HG03108 (cell line): Measurements from ENCODE around the gene WSCD1.

ENCODE experiments used
- ATAC-seq: cut with Tn5 transposase; IDR thresholded peaks from one replicate; pipeline ENCODE4 v1.9.1; 2021; ENCODE audit warnings: moderate library complexity; ENCODE audit not compliant: unreplicated experiment

The WSCD1 gene

DNA sequence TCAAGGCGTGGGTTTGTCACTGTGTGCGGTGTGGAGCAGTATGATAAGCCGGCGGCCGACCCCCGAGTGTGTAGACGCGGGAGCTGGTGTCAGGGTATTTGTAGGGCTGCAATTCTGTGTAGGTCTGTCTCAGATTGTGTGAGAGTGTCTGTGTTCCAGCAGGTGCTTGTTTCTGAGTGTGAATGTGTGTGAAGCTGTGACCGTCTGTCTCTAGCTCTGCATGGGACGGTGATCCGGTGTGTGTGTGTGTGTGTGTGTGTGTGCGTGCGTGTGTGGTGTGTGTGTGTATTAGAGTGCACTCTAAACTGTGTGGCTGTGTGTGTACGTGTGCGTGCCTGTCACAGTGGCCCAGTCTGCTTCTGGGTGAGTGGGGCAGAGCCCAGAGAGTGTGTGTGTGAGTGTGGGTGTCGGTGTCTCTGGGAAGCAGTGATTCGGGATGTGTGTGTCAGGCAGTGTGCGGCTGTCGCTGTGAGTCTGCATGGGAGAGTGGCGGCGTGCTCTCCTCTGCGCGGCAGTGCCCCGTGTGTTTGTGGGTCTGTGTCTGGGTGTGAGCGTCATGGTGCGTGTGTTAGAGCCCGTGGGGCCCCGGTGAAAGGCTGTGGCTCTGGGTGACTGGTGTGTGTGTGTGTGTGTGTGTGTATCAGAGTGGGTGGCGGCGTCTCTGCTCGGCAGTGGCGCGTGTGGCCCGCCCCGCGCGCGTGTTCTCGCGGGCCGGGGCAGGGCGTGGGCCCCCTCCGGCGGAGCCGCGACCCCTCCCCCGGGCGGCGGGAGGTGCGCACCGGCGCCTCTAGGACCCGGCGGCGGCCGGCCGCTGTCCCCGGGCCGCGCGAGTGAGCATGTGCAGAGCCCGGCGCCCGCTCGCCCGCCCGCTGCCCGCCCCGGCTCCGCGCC is at the start of gene WSCD1:
Gene WSCD1, plus strand, starts transcription at position 841 of the 891 bp plus-strand sequence. CDS start 10,280 bp downstream, outside the sequence.
- ATAC-seq: no peak

DNA sequence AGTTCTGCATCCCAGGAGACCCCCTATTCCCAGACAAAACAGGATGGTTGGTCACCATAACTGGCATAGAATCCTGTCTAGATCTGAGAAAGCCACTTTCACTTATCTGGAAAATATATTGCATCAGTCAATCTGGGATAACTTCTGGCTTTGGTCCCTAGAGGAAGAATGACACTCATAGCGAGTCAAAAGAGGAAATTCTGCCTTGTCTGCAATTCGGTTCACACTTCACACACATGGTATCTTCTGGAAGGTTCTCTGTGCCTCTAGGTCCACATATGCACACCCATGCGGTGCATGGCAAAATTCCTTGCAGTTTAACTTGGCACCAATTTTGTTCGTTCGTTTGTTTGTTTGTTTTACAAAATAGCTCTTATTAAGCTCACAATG is 49.2 kb upstream of the WSCD1 start:
- no peak for ATAC-seq

DNA sequence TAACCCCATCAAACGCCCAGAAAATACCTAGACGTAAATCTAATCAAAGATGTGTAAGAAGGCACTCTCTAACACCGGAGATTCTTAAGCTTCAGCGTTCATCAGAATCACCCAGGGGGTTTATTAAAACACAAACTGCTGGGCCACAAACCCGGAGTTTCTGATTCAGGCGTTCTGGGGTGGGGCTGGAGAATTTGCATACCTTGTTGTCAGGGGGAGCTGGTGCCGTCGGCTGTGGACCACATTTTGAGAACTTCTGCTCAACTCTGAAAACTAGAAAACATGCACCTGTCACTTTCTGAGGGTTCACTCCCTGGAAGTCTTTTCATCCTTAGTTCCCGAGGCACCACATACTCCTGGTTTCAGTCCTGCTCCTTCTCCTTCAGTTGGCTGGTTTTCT is 48.6 kb upstream of the WSCD1 start:
- no peak for ATAC-seq

DNA sequence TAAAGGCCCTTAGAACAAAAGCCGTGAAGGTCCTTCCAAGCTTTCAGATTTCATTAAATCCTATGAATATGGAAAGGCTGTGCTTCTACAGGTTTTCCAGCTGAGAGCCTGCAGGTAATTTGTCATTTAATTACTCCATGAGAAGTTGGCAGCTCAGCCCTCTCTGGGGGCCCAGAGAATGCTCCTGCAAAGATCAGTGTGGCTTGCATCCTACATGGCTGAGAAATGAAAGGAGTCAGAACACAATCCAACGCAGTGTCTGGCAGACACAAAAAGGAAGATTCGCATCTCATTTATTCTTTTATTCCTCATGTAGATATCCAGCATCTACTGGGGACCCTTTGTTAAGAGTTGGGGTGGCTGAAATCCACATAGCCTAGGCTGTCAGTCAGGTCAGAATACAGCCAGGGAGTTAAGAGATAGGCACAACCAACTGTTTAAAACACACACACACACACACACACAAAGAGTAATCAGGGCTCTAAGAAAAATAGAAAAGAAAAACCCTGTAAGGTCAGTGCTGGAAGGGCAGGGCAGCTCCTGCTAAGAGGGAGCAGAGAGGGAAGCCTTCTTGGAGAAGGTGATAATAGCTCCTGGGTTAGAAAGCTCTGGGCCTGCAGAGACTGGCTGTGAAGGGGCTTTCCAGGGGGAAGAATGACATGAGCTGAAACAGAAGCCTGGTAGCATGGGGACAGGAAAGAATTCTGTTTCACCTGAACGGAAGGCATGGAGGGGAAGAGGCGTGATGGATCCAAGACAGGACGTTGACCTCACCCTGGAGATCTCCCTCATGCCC is 46.9 kb upstream of the WSCD1 start:
- ATAC-seq: no peak

DNA sequence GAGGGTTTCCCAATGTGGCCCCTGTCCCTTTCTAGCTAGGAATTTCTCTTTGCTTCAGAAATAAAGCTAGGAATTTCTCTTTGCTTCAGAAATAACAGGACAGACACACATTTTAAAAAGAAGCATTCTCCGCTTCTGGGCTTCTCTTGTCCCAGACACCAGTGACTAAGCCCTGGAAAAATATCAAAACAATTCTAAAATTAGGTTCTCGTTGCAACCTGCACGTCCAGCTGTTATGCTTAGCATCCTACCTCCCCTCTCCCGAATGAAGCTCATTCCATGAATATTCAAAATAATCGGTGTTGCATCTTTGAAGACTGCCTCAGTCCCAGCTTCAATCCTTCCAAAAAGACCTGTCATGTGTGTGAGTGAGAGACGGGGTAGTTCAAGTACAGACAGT is 45.6 kb upstream of the WSCD1 start:
- no peak for ATAC-seq

DNA sequence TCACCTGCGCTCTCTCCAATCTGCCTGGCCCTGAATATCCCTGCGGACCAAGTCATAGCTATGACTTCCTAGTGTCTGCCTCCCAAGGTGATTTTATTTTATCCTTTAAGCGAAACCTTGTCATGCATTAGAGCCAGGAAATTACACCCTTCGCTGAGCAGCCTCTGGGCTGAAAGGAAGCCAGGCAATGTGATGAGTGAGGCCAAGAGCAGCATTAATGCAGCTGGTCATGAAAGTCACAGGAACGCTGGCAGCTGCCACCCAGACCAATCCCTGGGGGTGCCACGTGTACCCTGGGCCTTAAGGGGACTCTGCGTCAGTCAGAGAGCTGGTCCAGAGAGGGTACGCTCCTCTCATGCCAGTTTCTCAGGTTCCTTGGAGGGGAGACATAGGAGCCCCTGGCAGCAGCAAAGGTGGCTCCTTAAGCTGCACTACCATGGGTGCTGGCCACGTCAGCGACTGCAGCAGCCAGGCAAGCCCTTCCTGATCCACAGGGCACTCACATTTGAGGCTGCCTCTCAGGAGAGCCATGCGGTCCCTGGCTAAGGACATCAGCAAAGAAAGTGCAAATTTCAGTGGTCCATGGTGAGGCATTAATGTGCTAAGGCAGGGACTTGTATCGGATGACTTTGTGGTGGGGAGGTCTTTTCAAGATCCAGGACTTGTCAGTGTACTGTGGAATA is 42.7 kb upstream of the WSCD1 start:
- ATAC-seq: no peak

DNA sequence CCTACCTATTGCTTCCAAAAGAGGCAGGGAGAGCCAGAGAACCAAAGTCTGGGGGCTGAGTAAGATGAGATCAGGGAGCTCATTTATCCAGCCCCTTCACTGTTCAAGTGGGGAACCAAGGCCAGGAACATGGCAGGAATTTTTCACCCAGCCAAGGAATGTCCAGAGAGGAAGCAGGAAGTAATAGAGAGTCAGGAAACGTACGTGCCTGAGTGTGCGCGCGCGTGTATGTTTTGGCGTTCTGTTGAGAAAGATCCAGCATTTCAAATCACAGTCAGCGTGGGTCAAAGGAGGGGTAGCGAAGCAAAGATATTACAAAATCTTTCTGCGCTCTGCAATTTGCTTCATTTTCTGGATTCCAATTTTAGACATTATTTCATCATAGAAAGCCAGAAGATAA is 41.9 kb upstream of the WSCD1 start:
- ATAC-seq: no peak

DNA sequence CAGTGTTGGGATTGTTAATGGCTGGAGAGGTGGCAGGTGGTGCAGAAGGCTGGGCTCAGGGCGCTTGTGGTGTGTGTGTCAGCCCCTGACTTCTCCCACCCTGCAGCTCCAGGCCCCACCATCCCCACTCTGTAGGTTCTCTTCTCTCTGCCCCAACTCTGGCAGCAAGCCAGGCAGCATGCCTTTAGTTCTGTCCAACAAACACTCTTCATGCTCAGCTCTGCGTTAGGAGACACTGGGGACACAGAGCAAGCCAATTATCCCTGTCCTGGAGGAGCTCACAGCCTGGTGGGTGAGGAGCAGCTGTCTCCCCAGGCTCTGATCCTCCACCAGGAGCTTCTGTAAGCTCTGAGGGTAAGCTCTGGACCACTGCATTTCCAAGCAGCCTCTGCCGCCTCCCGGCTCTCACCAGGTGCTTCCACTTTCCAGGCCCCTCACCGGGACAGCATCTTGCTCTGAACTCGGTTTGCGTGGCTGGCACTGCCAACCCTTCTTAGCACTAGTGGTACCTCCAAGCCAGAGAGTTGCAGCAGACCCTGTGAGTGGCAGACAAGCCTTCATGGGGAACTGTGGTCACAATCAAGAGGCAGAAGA is 34.3 kb upstream of the WSCD1 start:
- no peak for ATAC-seq

DNA sequence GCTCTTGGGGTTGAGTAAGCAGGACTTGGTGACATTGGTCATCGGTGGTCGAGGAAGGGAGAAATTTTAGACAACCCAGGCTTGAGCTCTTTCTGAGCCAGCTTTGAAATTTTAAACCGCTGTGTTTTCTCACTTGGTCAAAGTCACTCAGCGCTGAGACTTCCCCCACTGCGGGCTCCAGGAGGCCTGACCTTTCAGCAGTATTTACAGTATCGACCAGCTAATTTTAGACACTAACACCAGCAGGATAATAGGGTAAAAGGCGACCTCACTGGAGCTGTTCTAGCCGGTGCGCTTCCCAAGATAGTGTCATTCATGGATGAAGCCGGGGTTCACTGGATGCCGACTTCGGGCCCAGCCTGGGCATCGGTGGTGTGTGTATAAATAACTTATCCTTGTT is 29.7 kb upstream of the WSCD1 start:
- ATAC-seq: no peak

DNA sequence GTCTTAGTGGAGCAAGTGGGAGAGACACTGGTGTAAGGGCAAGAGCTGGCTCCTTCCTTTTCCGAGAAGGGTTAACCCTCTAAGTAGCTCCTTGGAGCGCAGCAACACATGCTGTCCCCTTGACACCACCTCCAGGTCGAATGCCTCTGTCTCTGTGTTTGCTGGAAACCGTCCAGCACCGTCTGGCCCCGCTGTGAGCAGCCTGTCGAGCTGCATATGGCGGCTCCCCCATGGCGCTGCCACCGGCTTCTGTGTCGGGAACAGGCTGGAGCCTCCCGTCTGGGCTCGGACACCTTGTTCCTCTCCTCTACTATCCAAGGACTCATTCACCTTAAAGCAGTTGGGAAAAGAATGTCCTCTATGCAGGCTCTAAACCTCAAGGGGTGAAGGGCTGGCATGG is 28.9 kb upstream of the WSCD1 start:
- ATAC-seq: no peak

DNA sequence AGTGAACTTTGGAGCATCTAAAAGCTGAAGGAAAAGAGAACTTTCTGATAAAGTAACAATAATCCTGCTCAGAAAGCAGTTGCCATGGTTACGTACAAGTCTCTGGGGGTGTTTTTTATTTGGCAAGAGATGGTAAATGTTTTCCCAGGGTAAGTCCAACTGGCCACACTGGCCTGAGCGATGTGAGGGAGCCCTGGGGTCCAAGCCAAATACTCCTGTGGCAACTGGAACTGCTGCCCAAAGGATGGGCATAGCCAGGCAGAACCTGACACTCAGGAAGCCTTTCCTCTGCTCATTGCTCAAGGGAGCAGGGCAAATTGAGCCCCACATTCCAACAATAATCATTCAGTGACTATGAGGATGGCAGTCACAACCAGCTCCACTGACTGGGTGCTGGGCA is 26.8 kb upstream of the WSCD1 start:
- no peak for ATAC-seq

DNA sequence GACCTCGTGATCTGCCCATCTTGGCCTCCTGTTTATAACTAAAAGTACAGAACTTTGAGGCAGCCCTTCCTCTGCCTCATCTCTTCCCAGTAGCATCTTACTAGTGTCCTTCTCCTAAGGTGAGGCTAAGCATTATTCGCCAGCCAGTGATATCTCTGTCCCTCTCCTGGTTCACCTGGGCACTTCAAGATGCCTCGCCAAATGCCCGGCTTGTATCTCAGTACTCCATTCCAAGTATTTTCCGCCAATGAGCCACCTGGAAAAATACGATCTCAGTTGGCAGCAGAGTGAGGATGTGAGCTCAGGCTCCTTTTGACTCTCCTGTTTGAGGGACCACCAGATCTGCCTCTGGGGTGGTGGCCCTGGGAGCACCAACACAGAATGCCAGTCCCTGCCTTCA is 25.9 kb upstream of the WSCD1 start:
- no peak for ATAC-seq

DNA sequence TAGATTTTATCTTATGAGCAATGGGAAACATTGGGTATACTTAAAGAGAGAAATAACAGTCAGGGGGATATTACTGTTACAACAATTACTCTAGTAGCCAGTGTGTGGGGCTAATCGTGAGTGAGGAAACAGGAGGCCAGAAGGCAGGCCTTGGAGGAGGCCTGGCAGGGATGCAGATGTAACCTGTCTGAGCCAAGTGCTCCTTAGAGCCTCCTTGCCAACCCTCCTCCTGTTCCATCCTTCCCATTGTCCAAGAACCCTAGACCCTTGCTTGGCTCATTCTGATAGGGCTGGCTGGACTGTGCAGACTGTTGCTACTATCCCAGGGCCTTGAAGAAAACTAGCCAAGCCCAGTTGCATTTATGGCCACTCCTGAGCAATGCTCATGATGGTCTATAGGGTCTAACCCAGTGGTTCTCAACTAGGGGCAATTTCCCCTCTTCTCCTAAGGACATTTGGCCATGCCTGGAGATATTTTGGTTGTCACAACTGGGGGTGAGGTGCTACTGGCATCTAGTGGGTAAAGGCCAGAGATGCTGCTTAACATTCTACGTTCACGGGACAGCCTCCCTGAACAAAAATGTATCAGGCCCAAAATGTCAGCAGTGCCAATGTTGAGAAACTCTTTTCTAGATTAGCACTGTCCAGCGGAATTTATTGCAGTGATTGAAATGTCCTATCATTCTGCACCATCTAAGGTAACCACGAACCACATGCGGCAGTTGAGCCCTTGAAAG is 24.4 kb upstream of the WSCD1 start:
- ATAC-seq: no peak

DNA sequence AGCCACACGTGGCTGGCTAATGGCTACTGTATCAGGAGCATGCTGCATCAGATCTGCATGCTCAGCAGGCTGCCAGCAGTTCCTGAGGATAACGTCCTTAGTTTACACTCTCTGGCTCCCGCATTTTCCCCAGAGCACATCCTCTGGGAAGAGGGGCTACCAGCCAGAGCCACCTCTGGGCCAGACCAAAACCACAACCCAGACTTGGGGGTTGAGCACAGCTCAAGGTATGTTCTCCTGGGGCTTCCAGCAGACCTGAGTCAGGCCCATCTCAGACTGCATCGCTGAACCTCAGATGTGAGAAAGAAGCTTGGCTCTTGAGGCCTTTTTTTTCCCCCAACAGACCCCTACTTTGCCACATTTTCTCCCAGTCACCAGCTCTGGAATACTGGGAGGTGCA is 23.7 kb upstream of the WSCD1 start:
- no peak for ATAC-seq

DNA sequence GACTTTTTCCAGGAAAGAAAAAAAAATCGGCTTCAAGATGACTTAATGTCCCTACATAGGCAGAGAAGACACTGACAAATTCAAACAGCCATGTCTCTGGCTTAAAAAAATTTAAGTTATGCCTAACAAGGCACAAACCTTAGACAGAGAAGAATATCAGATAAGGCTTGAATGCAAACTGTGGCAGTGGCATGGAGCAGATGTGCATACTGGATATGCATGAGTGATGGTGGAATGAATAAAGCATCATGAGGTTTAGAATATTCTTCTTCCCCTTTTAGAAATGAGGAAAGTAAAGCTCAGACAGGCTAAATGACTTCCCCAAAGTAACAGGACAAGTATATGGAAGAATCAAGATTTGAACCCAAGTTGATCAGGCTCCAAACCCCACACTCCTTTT is 23.2 kb upstream of the WSCD1 start:
- no peak for ATAC-seq

DNA sequence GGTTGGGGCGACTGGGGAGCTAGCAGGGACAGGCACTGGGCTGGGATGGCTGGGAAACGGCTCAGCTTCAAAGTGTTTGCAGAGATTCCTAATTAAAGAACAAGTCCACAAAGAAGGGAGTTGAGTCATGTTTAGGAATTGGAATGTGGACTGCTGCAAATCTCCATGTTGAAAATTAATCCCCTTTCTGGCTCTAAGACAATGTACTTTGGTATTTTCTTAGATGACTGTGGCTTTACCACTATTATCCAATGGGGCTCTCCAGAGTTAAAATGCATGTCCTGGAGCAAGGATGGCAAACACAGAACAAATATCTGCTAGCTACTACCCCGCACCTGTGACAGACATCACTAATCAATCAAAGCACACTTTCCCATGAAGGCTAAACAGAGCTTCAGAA is 22.2 kb upstream of the WSCD1 start:
- ATAC-seq: no peak

DNA sequence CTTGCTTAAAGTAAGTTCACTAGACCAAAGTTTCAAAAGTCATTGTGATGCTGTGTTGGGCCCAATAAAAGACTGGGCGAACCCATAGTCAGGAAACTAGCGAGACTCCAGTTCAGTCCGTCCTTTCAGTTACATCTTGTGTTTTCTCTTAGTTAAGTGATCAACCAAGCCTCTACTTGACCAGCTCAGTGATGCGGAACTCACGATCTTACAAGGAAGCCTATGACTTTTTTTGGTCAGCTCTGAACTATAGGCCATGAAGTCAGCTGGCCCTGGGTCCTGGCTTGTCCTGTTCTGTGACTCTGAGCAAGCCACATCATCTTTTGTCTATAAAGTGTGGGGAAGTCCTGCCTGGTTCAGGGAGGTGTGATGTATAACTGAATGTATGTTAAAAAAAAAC is 21.7 kb upstream of the WSCD1 start:
- no peak for ATAC-seq

DNA sequence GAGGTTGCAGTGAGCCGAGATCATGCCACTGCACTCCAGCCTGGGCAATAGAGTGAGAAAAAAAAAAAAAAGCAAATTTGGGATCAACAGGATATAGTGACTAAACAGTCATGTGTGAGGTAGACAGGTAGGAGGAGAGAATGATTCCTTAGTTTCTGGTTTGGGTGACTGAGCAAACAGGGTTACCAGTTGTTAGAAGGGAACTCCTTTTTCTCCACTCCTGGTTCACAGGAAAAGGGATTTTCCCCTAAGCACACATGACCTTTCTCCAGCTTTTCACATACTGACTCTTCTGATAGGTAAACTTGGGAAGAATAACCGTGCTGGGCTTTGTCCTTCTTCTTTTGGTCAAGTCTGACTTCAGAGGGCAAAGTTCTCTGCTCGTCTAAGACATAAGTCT is 17.3 kb upstream of the WSCD1 start:
- ATAC-seq: no peak

DNA sequence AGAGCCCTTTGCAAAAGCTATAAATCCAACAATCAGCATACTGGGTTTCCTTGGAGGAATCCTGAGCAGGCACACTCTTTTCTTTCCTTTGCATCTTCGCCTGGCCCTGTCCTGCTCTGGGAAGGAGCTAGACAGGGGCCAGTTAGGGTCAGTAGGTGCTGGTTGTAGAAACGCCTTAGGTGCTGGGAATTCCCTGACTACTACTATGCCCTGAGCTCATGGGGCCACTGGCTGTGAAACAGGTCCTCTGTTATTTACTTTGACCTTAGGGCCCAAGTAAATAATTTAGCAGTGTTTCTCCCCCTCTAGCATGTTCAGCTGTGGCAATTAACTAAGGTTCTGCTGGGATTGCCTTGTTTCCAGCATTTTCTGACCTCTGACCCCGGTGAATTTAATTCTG is 15.8 kb upstream of the WSCD1 start:
- no peak for ATAC-seq

DNA sequence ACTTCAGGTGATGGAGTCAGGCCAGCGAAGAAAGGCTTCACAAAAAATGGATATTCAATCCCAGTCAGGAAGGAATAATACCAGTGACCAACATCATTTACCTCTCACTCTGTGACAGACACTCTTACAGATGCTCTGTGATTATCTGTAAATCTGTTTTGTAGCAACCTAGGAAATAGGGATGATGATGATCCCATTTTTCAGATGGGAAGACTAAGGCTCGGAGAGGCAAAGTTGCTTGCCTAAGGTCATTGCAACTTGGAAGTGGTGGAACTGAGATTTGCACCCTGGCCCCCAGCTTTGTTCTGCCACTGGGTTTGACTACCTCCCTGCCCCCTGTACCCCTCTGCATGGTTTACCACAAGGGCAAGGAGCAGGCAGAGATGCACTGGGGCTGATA is 14.1 kb upstream of the WSCD1 start:
- ATAC-seq: no peak

DNA sequence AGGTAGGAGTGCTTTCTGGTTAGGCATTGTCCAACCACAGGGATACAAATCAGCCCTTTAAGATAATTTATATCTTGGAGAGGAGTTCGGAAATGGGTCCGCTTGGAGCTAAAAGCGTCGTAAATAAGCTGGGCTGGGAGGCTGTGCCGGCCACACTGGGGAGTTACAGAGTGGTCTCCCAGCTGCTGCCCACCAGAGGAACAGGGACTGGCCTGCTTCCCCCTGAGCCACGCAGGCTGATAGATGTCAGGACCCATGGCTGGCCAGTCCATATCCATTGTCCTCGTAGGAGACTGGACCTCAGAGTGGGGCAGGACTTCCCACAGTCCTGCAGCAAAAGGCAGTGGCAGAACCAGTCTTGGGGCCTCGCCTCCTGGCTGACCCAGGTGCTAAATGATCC is 12.6 kb upstream of the WSCD1 start:
- no peak for ATAC-seq
